Tibial nerve (tissue), 4 donors: Measurements from ENCODE around the gene KIF2A. TPM values are rescaled to one million over a fixed set of nuclear protein-coding genes. Genes with fewer than 3 reads are reported as not detected.

Experiments
- DNase-seq, 2 donors: peaks; one replicate each; pipeline ENCODE4 v3.0.0-alpha.2; 2019; ENCODE audit warnings: low spot score in 2 of 2
- H3K27ac ChIP-seq, 4 donors: fragments of 200-600 bp; sonication (generic) in 3 of 4; one replicate each; pipeline ENCODE4 v1.5.1; 2017 to 2019; ENCODE audit warnings: mild to moderate bottlenecking in 1 of 4
- H3K27me3 ChIP-seq, 2 donors: fragments of 200-600 bp; sonication (generic) in 1 of 2; one replicate each; pipeline versions ENCODE4 v1.5.1 to v1.6.0; 2017 to 2019
- H3K36me3 ChIP-seq, 3 donors: fragments of 200-600 bp; sonication (generic); one replicate each; pipeline ENCODE4 v1.5.1; 2018 to 2019
- H3K4me1 ChIP-seq, 4 donors: fragments of 200-600 bp; sonication (generic) in 3 of 4; one replicate each; pipeline ENCODE4 v1.5.1; 2017 to 2019
- H3K4me3 ChIP-seq, 4 donors: fragments of 200-600 bp; sonication (generic) in 3 of 4; one replicate each; pipeline ENCODE4 v1.5.1; 2017 to 2019; ENCODE audit warnings: mild to moderate bottlenecking in 1 of 4, moderate library complexity in 1 of 4
- H3K9me3 ChIP-seq, 4 donors: fragments of 200-600 bp; sonication (generic) in 3 of 4; one replicate each; pipeline ENCODE4 v1.5.1; 2017 to 2019
- EP300 ChIP-seq, 2 donors: sonication (generic); formaldehyde crosslinking; IDR thresholded peaks; one replicate each; pipeline ENCODE4 v1.6.1; 2017; ENCODE audit warnings: antibody characterized with exemption in 2 of 2, mild to moderate bottlenecking in 1 of 2
- POLR2A ChIP-seq, 2 donors: fragments of 450-650 bp; IDR thresholded peaks; one replicate each; pipeline ENCODE4 v1.6.1; 2017; ENCODE audit warnings: antibody characterized with exemption in 2 of 2, mild to moderate bottlenecking in 2 of 2, moderate library complexity in 2 of 2
- WGBS, 2 donors: methylation state at CpG; one replicate each; pipeline ENCODE4 v1.1.5; 2018; 5-methylcytosine and 5-hydroxymethylcytosine counted together
- total RNA-seq, 4 donors: library from RNA; depleted of rRNA; stranded (reverse); fragments of >200 nt; gene quantifications; one replicate each; pipeline ENCODE4 v1.1.0, GENCODE V29; 2016
- TF ChIP-seq, protein P1 (sequence below), 5 experiments: fragments of 200-600 bp in 3 of 5; fragments of 450-650 bp in 2 of 5; sonication (generic) in 3 of 5; IDR thresholded peaks; one replicate each; pipeline ENCODE4 v1.5.1; 2016 to 2019; ENCODE audit warnings: antibody characterized with exemption in 5 of 5, mild to moderate bottlenecking in 3 of 5, moderate library complexity in 2 of 5

The KIF2A gene
- total RNA-seq, 4 donors from 2014 or later: 28.5 to 60.3 (median 44.9) TPM

DNA sequence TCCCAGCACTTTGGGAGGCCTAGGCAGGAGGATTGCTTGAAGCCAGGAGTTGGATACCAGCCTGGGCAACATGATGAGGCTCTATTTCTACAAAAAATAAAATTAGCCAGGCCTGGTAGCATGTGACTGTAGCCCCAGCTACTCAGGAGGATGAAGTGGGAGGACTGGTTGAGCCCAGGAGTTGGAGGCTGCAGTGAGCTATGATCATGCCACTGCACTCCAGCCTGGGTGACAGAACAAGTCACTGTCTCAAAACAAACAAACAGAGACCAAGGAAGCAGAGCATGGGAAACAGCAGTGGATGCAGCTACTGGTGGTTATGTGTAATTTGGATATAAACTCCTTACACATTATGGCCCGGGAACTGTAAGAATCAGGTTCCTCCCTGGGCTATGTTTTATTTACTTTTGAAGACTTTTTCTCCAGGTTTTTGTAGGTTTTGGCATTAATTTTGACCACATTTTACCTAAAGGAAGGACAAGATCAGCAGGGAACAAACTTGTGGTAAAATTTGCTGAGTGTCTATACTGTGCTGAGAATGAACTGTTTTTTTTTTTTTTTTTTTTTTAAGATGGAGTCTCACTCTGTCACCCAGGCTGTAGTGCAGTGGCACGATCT lies 8.3 kb downstream of the KIF2A start:
- TF ChIP-seq POLR2A (IDR thresholded peaks at IDR 0.05): no peak
- TF ChIP-seq EP300 (IDR thresholded peaks at IDR 0.05): no peak
- TF ChIP-seq, protein P1, sequence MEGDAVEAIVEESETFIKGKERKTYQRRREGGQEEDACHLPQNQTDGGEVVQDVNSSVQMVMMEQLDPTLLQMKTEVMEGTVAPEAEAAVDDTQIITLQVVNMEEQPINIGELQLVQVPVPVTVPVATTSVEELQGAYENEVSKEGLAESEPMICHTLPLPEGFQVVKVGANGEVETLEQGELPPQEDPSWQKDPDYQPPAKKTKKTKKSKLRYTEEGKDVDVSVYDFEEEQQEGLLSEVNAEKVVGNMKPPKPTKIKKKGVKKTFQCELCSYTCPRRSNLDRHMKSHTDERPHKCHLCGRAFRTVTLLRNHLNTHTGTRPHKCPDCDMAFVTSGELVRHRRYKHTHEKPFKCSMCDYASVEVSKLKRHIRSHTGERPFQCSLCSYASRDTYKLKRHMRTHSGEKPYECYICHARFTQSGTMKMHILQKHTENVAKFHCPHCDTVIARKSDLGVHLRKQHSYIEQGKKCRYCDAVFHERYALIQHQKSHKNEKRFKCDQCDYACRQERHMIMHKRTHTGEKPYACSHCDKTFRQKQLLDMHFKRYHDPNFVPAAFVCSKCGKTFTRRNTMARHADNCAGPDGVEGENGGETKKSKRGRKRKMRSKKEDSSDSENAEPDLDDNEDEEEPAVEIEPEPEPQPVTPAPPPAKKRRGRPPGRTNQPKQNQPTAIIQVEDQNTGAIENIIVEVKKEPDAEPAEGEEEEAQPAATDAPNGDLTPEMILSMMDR (IDR thresholded peaks at IDR 0.05): no peak
- Histone ChIP-seq H3K27me3 (no peaks in the 10 kb centered on the region), H3K9me3 (no peaks in the 10 kb centered on the region), H3K4me1 (peaks cover 0 to 45% (median 9%) of the 10 kb centered on the region in 4 donors), H3K4me3 (no peak overlapping the region), H3K36me3 (no peaks in the 10 kb centered on the region), H3K27ac (no peak overlapping the region)
- WGBS, 2 donors: 78 to 91% methylated on average over 2 of the region's 2 CpGs
- DNase-seq: no peak

DNA sequence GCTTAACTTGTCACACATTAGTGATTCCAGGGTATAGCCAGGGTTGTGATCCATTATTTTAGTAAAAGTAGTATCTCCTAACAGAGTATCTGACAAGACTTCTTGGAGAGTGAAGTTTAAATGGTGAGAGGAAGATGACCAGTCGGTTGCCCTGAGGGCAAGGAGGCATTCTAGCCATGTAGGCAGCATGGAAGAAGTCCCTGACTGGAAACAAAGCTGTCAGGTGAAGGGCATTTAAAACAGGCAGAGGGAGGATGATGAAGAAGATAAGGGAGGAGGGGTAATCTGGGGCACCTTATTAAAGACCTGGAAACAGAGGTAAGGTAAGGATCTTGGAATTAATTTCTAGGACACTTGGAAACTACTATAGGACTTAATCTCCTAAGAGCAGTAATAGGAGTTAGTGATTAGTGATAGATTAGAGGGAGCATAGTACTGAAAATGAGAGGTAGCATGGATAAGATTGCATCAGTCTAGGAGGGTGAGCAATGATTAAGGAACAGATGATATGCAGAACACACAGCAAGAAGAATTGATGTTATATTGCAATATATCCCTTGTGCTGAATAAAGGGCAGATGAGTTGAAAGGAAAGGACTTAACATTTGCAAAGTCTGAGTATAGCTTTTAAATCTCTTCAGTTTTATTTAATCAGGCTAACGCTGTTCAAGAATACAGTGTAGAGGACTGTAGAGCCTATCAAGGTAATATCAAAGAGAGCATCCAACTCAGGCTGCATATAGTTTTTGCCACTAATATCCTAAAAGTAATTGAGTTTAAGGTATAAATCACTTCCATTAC lies 9.6 kb downstream of the KIF2A start:
- Histone ChIP-seq H3K9me3 (no peaks in the 10 kb centered on the region), H3K4me3 (no peak overlapping the region), H3K36me3 (no peaks in the 10 kb centered on the region), H3K4me1 (peaks cover 0 to 43% (median 7%) of the 10 kb centered on the region in 4 donors), H3K27ac (no peak overlapping the region), H3K27me3 (no peaks in the 10 kb centered on the region)
- no peak for DNase-seq
- WGBS, 2 donors: 83 to 90% methylated on average over 2 of the region's 2 CpGs
- TF ChIP-seq, protein P1 (IDR thresholded peaks at IDR 0.05): no peak
- TF ChIP-seq EP300 (IDR thresholded peaks at IDR 0.05) (no peak), POLR2A (IDR thresholded peaks at IDR 0.05) (no peak)

DNA sequence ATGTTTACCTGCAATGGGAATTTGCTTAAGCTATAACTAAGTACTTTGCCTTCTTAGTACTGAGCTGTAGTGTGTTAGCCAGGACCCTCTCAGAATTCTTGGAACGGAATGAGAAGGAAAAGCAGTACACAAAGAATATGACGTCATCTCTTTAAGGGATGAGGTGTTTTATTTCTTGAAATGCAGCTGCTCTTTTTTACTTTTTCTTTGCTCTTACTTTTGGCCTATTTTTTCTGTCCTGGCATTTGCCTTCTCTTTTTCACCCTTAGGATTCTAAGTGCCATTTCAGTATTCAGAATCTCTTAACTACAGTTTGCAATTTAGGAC lies 10.1 kb downstream of the KIF2A start:
- H3K27ac ChIP-seq: no peak overlapping the region
- DNase-seq: no peak
- TF ChIP-seq, protein P1 (IDR thresholded peaks at IDR 0.05): no peak
- TF ChIP-seq POLR2A (IDR thresholded peaks at IDR 0.05) (no peak), EP300 (IDR thresholded peaks at IDR 0.05) (no peak)
- H3K9me3 ChIP-seq: no peaks in the 10 kb centered on the region
- no peaks in the 10 kb centered on the region for H3K36me3 ChIP-seq
- H3K4me1 ChIP-seq: peaks cover 0 to 37% (median 4%) of the 10 kb centered on the region in 4 donors
- 14 to 23% methylated on average over 2 of the region's 2 CpGs for WGBS, 2 donors
- no peak overlapping the region for H3K4me3 ChIP-seq
- no peaks in the 10 kb centered on the region for H3K27me3 ChIP-seq

DNA sequence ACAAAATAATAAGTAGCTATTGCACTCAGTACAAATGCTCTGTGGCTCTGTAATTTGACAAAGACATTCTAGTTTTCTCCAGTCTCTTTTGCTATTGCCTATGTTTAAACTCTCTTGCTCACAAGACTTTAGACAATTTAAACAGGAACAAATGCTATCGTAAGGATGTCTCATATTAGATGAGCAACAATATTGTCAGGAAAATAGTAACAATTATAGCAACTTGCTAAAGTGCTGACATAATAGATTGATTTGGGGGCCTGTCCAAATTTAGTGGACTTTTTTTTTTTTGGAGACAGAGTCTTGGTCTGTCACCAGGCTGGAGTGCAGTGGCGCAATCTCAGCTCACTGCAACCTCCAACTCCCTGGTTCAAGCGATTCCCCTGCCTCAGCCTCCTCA lies 11.8 kb downstream of the KIF2A start:
- Histone ChIP-seq H3K4me1 (peaks cover 0 to 23% (median 0%) of the 10 kb centered on the region in 4 donors), H3K9me3 (no peaks in the 10 kb centered on the region), H3K4me3 (no peak overlapping the region), H3K27ac (no peak overlapping the region), H3K36me3 (peaks cover 0 to 7% (median 0%) of the 10 kb centered on the region in 3 donors), H3K27me3 (no peaks in the 10 kb centered on the region)
- TF ChIP-seq, protein P1 (IDR thresholded peaks at IDR 0.05): no peak
- TF ChIP-seq EP300 (IDR thresholded peaks at IDR 0.05) (no peak), POLR2A (IDR thresholded peaks at IDR 0.05) (no peak)
- no peak for DNase-seq
- WGBS, 2 donors: 88 to 91% methylated on average over 3 of the region's 3 CpGs

- no peaks in the 10 kb centered on the region for H3K27me3 ChIP-seq
- WGBS, 2 donors: 79 to 81% methylated on average over 1 of the region's 1 CpG
- peaks cover 0 to 15% (median 0%) of the 10 kb centered on the region in 3 donors for H3K36me3 ChIP-seq
- TF ChIP-seq POLR2A (IDR thresholded peaks at IDR 0.05) (no peak), EP300 (IDR thresholded peaks at IDR 0.05) (no peak)
- TF ChIP-seq, protein P1 (IDR thresholded peaks at IDR 0.05): no peak
- peaks cover 0 to 24% (median 3%) of the 10 kb centered on the region in 4 donors for H3K4me1 ChIP-seq
- H3K9me3 ChIP-seq: no peaks in the 10 kb centered on the region
- H3K4me3 ChIP-seq: no peak overlapping the region
- DNase-seq: no peak
- H3K27ac ChIP-seq: no peak overlapping the region
These were observed 16.5 kb downstream of the KIF2A start for GRCh38 chr5:62322484-62322883.
